PC-3 (cell line): ENCODE measurements around the gene SMG9. TPM values are rescaled to one million over a fixed set of nuclear protein-coding genes. Genes with fewer than 3 reads are reported as not detected.

Source experiments
- ATAC-seq: fragments of 200-7000 bp; cut with Tn5 transposase; 2 replicates; pipeline ENCODE4 v1.9.1; 2020; ENCODE audit warnings: mild to moderate bottlenecking, moderate library complexity
- BruUV-seq: library from RNA; stranded (reverse); fragments of 400-500 nt; replicated peaks from 2 replicates; lab custom pipeline; 2021; lab: Mats Ljungman, UMichigan
- CTCF ChIA-PET: fragments of 300-600 bp; sonication (Branson Sonifier 250); formaldehyde crosslinking; loops from one replicate; lab custom pipeline; 2022; ENCODE audit warnings: antibody characterized with exemption; lab: Charles Lee
- POLR2A ChIA-PET: fragments of 300-600 bp; sonication (Branson Sonifier 250); formaldehyde crosslinking; loops from one replicate; lab custom pipeline; 2022; ENCODE audit warnings: antibody characterized with exemption; ENCODE audit not compliant: unreplicated experiment; lab: Charles Lee
- DNase-seq: peaks from one replicate; pipeline ENCODE4 v3.0.0-alpha.2; 2015
- H2AFZ ChIP-seq: fragments of 300-600 bp; sonication (generic); 2 replicates; pipeline ENCODE4 v1.6.0; 2016; ENCODE audit warnings: antibody characterized with exemption, low read length
- H3F3A ChIP-seq: fragments of 300-600 bp; sonication (generic); one replicate; pipeline ENCODE4 v1.6.0; 2017; ENCODE audit warnings: antibody characterized with exemption, low read length, control low read depth, mild to moderate bottlenecking; ENCODE audit not compliant: unreplicated experiment
- H3K27ac ChIP-seq: fragments of 300-600 bp; sonication (generic); 2 replicates; pipeline ENCODE4 v1.5.1; 2016; ENCODE audit warnings: mild to moderate bottlenecking, low read length
- H3K27me3 ChIP-seq: fragments of 300-600 bp; sonication (generic); 2 replicates; pipeline ENCODE4 v1.6.1; 2016; ENCODE audit warnings: low read length, mixed read lengths
- H3K36me3 ChIP-seq: fragments of 300-600 bp; sonication (generic); 2 replicates; pipeline ENCODE4 v1.6.1; 2016; ENCODE audit warnings: low read depth, mixed run types, low read length, mixed read lengths
- H3K4me1 ChIP-seq: fragments of 300-600 bp; sonication (generic); 2 replicates; pipeline ENCODE4 v1.5.1; 2016; ENCODE audit warnings: low read length; ENCODE audit not compliant: insufficient read depth
- H3K4me2 ChIP-seq: fragments of 300-600 bp; sonication (generic); 2 replicates; pipeline ENCODE4 v1.6.0; 2016; ENCODE audit warnings: low read length
- H3K4me3 ChIP-seq: fragments of 300-600 bp; sonication (generic); 2 replicates; pipeline ENCODE4 v1.5.1; 2016; ENCODE audit warnings: mild to moderate bottlenecking, low read length, mixed read lengths
- H3K79me2 ChIP-seq: fragments of 300-600 bp; sonication (generic); 2 replicates; pipeline ENCODE4 v1.6.1; 2017; ENCODE audit warnings: low read length, mixed read lengths
- H3K9ac ChIP-seq: fragments of 300-600 bp; sonication (generic); 2 replicates; pipeline ENCODE4 v1.6.0; 2016; ENCODE audit warnings: mild to moderate bottlenecking, low read length
- H3K9me2 ChIP-seq: fragments of 300-600 bp; sonication (generic); replicated peaks from 2 replicates; pipeline ENCODE4 v1.6.1; 2016; ENCODE audit warnings: mixed run types, low read length, mixed read lengths
- H3K9me3 ChIP-seq: fragments of 300-600 bp; sonication (generic); 2 replicates; pipeline ENCODE4 v1.6.1; 2016; ENCODE audit warnings: low read length, mixed read lengths
- H4K20me1 ChIP-seq: fragments of 300-600 bp; sonication (generic); 2 replicates; pipeline ENCODE4 v1.6.1; 2016; ENCODE audit warnings: low read length, mixed read lengths
- CTCF ChIP-seq: fragments of 300-600 bp; sonication (generic); conservative IDR thresholded peaks from 2 replicates; pipeline ENCODE4 v1.5.1; 2017; ENCODE audit warnings: antibody characterized with exemption, low read depth, mild to moderate bottlenecking, low read length
- EZH2 ChIP-seq: fragments of 300-600 bp; sonication (generic); IDR thresholded peaks from one replicate; pipeline ENCODE4 v1.6.1; 2017; ENCODE audit warnings: antibody characterized with exemption, mild to moderate bottlenecking, low read length; ENCODE audit not compliant: unreplicated experiment
- EZH2phosphoT487 ChIP-seq: fragments of 300-600 bp; sonication (generic); IDR thresholded peaks from 2 replicates; pipeline ENCODE4 v1.6.1; 2018; ENCODE audit warnings: mild to moderate bottlenecking, antibody characterized with exemption, low read length, borderline replicate concordance
- intact Hi-C: fragments of 100-400 bp; cut with micrococcal nuclease; formaldehyde crosslinking; loops from 2 replicates; pipeline ENCODE4 v1.9.0; 2023
- total RNA-seq: library from RNA; depleted of rRNA; stranded (reverse); fragments of >200 nt; gene quantifications from 2 replicates; pipeline ENCODE4 v1.2.3, GENCODE V29; 2014

Gene SMG9
- total RNA-seq, 1 experiment from 2014 or later, result 48.8 TPM

GRCh38 chr19:43711751-43712355, 42.9 kb downstream of the SMG9 start:
- POLR2A ChIA-PET, result interaction anchor here (0.6 kb wide), 1 partner anchor 1921 kb away, joined by 3 read pairs; no protein-coding TSS in a partner anchor

GRCh38 chr19:43708716-43709115, 46.0 kb downstream of the SMG9 start:
- H3K4me1 ChIP-seq, result peaks cover 12% of the 10 kb centered on the region
- no peak overlapping the region for H2AFZ ChIP-seq
- no peak overlapping the region for H3K9ac ChIP-seq
- H3K9me2 ChIP-seq, result no peaks in the 10 kb centered on the region
- no peak for DNase-seq
- no peak overlapping the region for H3K4me2 ChIP-seq
- no TSS peak for BruUV-seq
- no peaks in the 10 kb centered on the region for H3K79me2 ChIP-seq
- TF ChIP-seq CTCF (no peak), EZH2 (no peak), EZH2phosphoT487 (no peak)
- no peaks in the 10 kb centered on the region for H3F3A ChIP-seq
- ChIA-PET POLR2A (no interaction called here), CTCF (no interaction called here)
- H3K9me3 ChIP-seq, result 0 out of 2 replicates have a peak, but pooled peaks cover 4% of the 10 kb centered on the region
- H3K27ac ChIP-seq, result no peak overlapping the region
- ATAC-seq, result no peak
- H3K4me3 ChIP-seq, result no peak overlapping the region
- intact Hi-C loops, result no loop called here
- H3K36me3 ChIP-seq, result no peaks in the 10 kb centered on the region
- no peaks in the 10 kb centered on the region for H4K20me1 ChIP-seq
- no peaks in the 10 kb centered on the region for H3K27me3 ChIP-seq

More at GRCh38 chr19:43711751-43712355, 42.9 kb downstream of the SMG9 start:
- no peaks in the 10 kb centered on the region for H3K79me2 ChIP-seq
- H2AFZ ChIP-seq, result no peak overlapping the region
- H3K4me1 ChIP-seq, result no peaks in the 10 kb centered on the region
- intact Hi-C loops, result no loop called here
- H3K27me3 ChIP-seq, result no peaks in the 10 kb centered on the region
- no peaks in the 10 kb centered on the region for H3K9me2 ChIP-seq
- no peaks in the 10 kb centered on the region for H4K20me1 ChIP-seq
- H3F3A ChIP-seq, result no peaks in the 10 kb centered on the region
- no peak overlapping the region for H3K9ac ChIP-seq
- TF ChIP-seq EZH2 (no peak), EZH2phosphoT487 (no peak)
- BruUV-seq, result no TSS peak
- CTCF ChIA-PET, result no interaction called here
- H3K9me3 ChIP-seq, result 0 out of 2 replicates have a peak, but pooled peaks cover 4% of the 10 kb centered on the region
- no peak overlapping the region for H3K4me2 ChIP-seq
- no peak overlapping the region for H3K4me3 ChIP-seq
- peak; percentile 19 for DNase-seq
- no peaks in the 10 kb centered on the region for H3K36me3 ChIP-seq
- no peak overlapping the region for H3K27ac ChIP-seq
- no peak for ATAC-seq

- ATAC-seq, result no peak
- 0 out of 2 replicates have a peak, but pooled peaks cover 4% of the 10 kb centered on the region for H3K9me3 ChIP-seq
- BruUV-seq, result no TSS peak
Observed at GRCh38 chr19:43707158-43707712, 47.5 kb downstream of the SMG9 start.

More at GRCh38 chr19:43707158-43707712, 47.5 kb downstream of the SMG9 start:
- ChIA-PET POLR2A (no interaction called here), CTCF (no interaction called here)
- H3K9ac ChIP-seq, result no peak overlapping the region
- no peak for DNase-seq
- H3F3A ChIP-seq, result no peaks in the 10 kb centered on the region
- no peaks in the 10 kb centered on the region for H3K27me3 ChIP-seq
- no peaks in the 10 kb centered on the region for H4K20me1 ChIP-seq
- intact Hi-C loops, result no loop called here
- no peaks in the 10 kb centered on the region for H3K79me2 ChIP-seq
- no peak overlapping the region for H3K4me3 ChIP-seq
- no peak for TF ChIP-seq EZH2
- no peak for TF ChIP-seq EZH2phosphoT487
- no peak for TF ChIP-seq CTCF
- H2AFZ ChIP-seq, result no peak overlapping the region
- H3K9me2 ChIP-seq, result no peaks in the 10 kb centered on the region
- H3K27ac ChIP-seq, result no peak overlapping the region
- H3K36me3 ChIP-seq, result no peaks in the 10 kb centered on the region
- H3K4me2 ChIP-seq, result no peak overlapping the region
- peaks cover 26% of the 10 kb centered on the region for H3K4me1 ChIP-seq
